Smooth muscle cell (in vitro differentiated cells): ENCODE measurements around the gene RAB1B. TPM values are rescaled to one million over a fixed set of nuclear protein-coding genes. Genes with fewer than 3 reads are reported as not detected.

ENCODE experiments used
- DNase-seq: peaks from one replicate; lab custom pipeline; 2025; ENCODE audit not compliant: unreplicated experiment; lab: John Stamatoyannopoulos, UW
- H2AFZ ChIP-seq: fragments of 200-600 bp; sonication (generic); 2 replicates; pipeline ENCODE4 v1.6.0; 2016; ENCODE audit warnings: antibody characterized with exemption, low read depth, mild to moderate bottlenecking
- H3F3A ChIP-seq: fragments of 200-600 bp; sonication (generic); 2 replicates; pipeline ENCODE4 v1.6.0; 2017; ENCODE audit warnings: antibody characterized with exemption, low read depth
- H3K27ac ChIP-seq: fragments of 200-600 bp; sonication (generic); 2 replicates; pipeline ENCODE4 v1.5.1; 2016; ENCODE audit warnings: low read depth, mild to moderate bottlenecking
- H3K27me3 ChIP-seq: fragments of 200-600 bp; sonication (generic); 2 replicates; pipeline ENCODE4 v1.6.1; 2016; ENCODE audit warnings: low read depth, mild to moderate bottlenecking
- H3K36me3 ChIP-seq: fragments of 200-600 bp; sonication (generic); 2 replicates; pipeline ENCODE4 v1.5.1; 2016; ENCODE audit warnings: low read depth
- H3K4me1 ChIP-seq: fragments of 200-600 bp; sonication (generic); 2 replicates; pipeline ENCODE4 v1.5.1; 2016; ENCODE audit warnings: low read depth
- H3K4me2 ChIP-seq: fragments of 200-600 bp; sonication (generic); 2 replicates; pipeline ENCODE4 v1.6.0; 2016; ENCODE audit warnings: mild to moderate bottlenecking
- H3K4me3 ChIP-seq: fragments of 200-600 bp; sonication (generic); 2 replicates; pipeline ENCODE4 v1.5.1; 2016; ENCODE audit warnings: mild to moderate bottlenecking
- H3K79me2 ChIP-seq: fragments of 200-600 bp; sonication (generic); 2 replicates; pipeline ENCODE4 v1.6.0; 2016; ENCODE audit warnings: low read depth, mild to moderate bottlenecking
- H3K9ac ChIP-seq: fragments of 200-600 bp; sonication (generic); 2 replicates; pipeline ENCODE4 v1.6.0; 2016; ENCODE audit warnings: low read depth
- H3K9me3 ChIP-seq: fragments of 200-600 bp; sonication (generic); replicated peaks from 2 replicates; pipeline ENCODE4 v1.5.1; 2016; ENCODE audit warnings: low read depth
- H4K20me1 ChIP-seq: fragments of 200-600 bp; sonication (generic); 2 replicates; pipeline ENCODE4 v1.6.0; 2016; ENCODE audit warnings: low read depth
- WGBS: methylation state at CpG from one replicate; pipeline ENCODE4 v1.1.7; 2016; ENCODE audit warnings: low lambda C conversion rate; 5-methylcytosine and 5-hydroxymethylcytosine counted together
- polyA plus RNA-seq: library from polyadenylated mRNA; unstranded; fragments of >200 nt; fragmentation: Nextera tagmentation; extraction: Ambion mirVana; gene quantifications from 2 replicates; pipeline ENCODE4 v1.2.1, GENCODE V29; 2016
- total RNA-seq: library from RNA; depleted of rRNA; stranded (reverse); fragments of >200 nt; gene quantifications from 2 replicates; pipeline ENCODE4 v1.2.3, GENCODE V29; 2014
- TF ChIP-seq, protein P1 (sequence below): fragments of 200-600 bp; sonication (generic); IDR thresholded peaks from 2 replicates; pipeline ENCODE4 v1.5.1; 2017; ENCODE audit warnings: borderline replicate concordance, mild to moderate bottlenecking, antibody characterized with exemption; ENCODE audit not compliant: insufficient read depth, poor library complexity, severe bottlenecking

The RAB1B gene
- total and polyA plus RNA-seq, 2 experiments from 2014 or later = 20.9 to 53.3 TPM

GRCh38 chr11:66243782-66244535, 24.5 kb upstream of the RAB1B start:
- TF ChIP-seq, protein P1, sequence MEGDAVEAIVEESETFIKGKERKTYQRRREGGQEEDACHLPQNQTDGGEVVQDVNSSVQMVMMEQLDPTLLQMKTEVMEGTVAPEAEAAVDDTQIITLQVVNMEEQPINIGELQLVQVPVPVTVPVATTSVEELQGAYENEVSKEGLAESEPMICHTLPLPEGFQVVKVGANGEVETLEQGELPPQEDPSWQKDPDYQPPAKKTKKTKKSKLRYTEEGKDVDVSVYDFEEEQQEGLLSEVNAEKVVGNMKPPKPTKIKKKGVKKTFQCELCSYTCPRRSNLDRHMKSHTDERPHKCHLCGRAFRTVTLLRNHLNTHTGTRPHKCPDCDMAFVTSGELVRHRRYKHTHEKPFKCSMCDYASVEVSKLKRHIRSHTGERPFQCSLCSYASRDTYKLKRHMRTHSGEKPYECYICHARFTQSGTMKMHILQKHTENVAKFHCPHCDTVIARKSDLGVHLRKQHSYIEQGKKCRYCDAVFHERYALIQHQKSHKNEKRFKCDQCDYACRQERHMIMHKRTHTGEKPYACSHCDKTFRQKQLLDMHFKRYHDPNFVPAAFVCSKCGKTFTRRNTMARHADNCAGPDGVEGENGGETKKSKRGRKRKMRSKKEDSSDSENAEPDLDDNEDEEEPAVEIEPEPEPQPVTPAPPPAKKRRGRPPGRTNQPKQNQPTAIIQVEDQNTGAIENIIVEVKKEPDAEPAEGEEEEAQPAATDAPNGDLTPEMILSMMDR = no peak
- H3K36me3 ChIP-seq = no peaks in the 10 kb centered on the region
- no peak overlapping the region for H3K4me3 ChIP-seq
- no peak overlapping the region for H3K9ac ChIP-seq
- no peak for DNase-seq
- peaks cover 5% of the 10 kb centered on the region for H3F3A ChIP-seq
- H3K9me3 ChIP-seq = no peaks in the 10 kb centered on the region
- H3K4me1 ChIP-seq = no peaks in the 10 kb centered on the region
- H2AFZ ChIP-seq = no peak overlapping the region
- no peaks in the 10 kb centered on the region for H3K27me3 ChIP-seq
- peaks cover 8% of the 10 kb centered on the region for H4K20me1 ChIP-seq
- H3K4me2 ChIP-seq = no peak overlapping the region
- 89% methylated on average over 13 of the region's 13 CpGs for WGBS
- no peaks in the 10 kb centered on the region for H3K79me2 ChIP-seq
- H3K27ac ChIP-seq = no peak overlapping the region

GRCh38 chr11:66247295-66247694, 21.1 kb upstream of the RAB1B start:
- Histone ChIP-seq H3K36me3 (no peaks in the 10 kb centered on the region), H2AFZ (no peak overlapping the region), H3K27ac (no peak overlapping the region), H3K27me3 (no peaks in the 10 kb centered on the region), H4K20me1 (peaks cover 8% of the 10 kb centered on the region), H3K9me3 (no peaks in the 10 kb centered on the region), H3K9ac (no peak overlapping the region), H3K4me2 (no peak overlapping the region), H3K79me2 (no peaks in the 10 kb centered on the region), H3K4me3 (no peak overlapping the region), H3K4me1 (no peaks in the 10 kb centered on the region), H3F3A (peaks cover 5% of the 10 kb centered on the region)
- TF ChIP-seq, protein P1 = no peak
- WGBS = 93% methylated on average over 4 of the region's 4 CpGs
- no peak for DNase-seq

GRCh38 chr11:66247801-66248200, 20.6 kb upstream of the RAB1B start:
- H3K4me1 ChIP-seq = no peaks in the 10 kb centered on the region
- no peaks in the 10 kb centered on the region for H3K36me3 ChIP-seq
- no peak overlapping the region for H3K9ac ChIP-seq
- WGBS = 97% methylated on average over 3 of the region's 3 CpGs
- peaks cover 5% of the 10 kb centered on the region for H3F3A ChIP-seq
- no peaks in the 10 kb centered on the region for H3K9me3 ChIP-seq
- H3K4me3 ChIP-seq = no peak overlapping the region
- H3K27me3 ChIP-seq = no peaks in the 10 kb centered on the region
- no peak overlapping the region for H3K4me2 ChIP-seq
- H3K79me2 ChIP-seq = no peaks in the 10 kb centered on the region
- H2AFZ ChIP-seq = no peak overlapping the region
- no peak overlapping the region for H3K27ac ChIP-seq
- TF ChIP-seq, protein P1 = no peak
- no peak for DNase-seq
- peaks cover 8% of the 10 kb centered on the region for H4K20me1 ChIP-seq

DNA sequence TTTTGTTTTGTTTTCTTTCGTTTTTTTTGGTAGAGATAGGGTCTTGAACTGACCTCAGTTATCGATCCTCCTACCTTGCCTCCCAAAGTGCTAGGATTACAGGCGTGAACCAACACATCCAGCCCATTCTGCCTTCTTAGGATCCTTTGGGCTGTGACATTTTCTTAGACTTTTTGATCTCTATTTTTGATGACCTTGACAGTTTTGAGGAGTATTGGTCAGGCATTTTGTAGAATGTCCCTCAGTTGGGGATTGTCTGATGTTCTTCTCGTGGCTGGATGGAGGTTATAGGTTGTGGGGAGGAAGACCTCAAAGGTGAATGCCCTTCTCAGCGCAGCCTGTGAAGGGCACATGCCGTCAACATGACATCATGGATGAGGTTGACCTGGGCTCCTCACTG, 19.5 kb upstream of the RAB1B start:
- H4K20me1 ChIP-seq = peaks cover 8% of the 10 kb centered on the region
- no peak overlapping the region for H3K4me3 ChIP-seq
- no peaks in the 10 kb centered on the region for H3K79me2 ChIP-seq
- no peak for DNase-seq
- no peaks in the 10 kb centered on the region for H3K4me1 ChIP-seq
- H3K27ac ChIP-seq = no peak overlapping the region
- H3K27me3 ChIP-seq = no peaks in the 10 kb centered on the region
- peaks cover 5% of the 10 kb centered on the region for H3F3A ChIP-seq
- H2AFZ ChIP-seq = no peak overlapping the region
- no peak overlapping the region for H3K9ac ChIP-seq
- H3K36me3 ChIP-seq = no peaks in the 10 kb centered on the region
- 98% methylated on average over 6 of the region's 6 CpGs for WGBS
- TF ChIP-seq, protein P1 = no peak
- H3K4me2 ChIP-seq = no peak overlapping the region
- no peaks in the 10 kb centered on the region for H3K9me3 ChIP-seq
